ENCODE data around the gene NDUFAF4. TPM values are rescaled to one million over a fixed set of nuclear protein-coding genes. Genes with fewer than 3 reads are reported as not detected.

Gene NDUFAF4
- total and polyA plus RNA-seq, 10 of the 15 experiments (the other 5 are each of a cell fraction or from before 2014, with no cell fraction given), result 26.9 to 188 (median 76.9) TPM

GRCh38 chr6:96909811-96910210 is 12.1 kb upstream of the NDUFAF4 start:
- no peak overlapping the region for H3K4me2 ChIP-seq (ENCODE audit: control insufficient read depth, insufficient read depth)
- H3K27ac ChIP-seq (ENCODE audit: control insufficient read depth, insufficient read depth), result no peak overlapping the region
- H3K79me2 ChIP-seq (ENCODE audit: control insufficient read depth, insufficient read depth, low read length), result no peaks in the 10 kb centered on the region
- 14% methylated on average over 2 of the region's 2 CpGs for WGBS (ENCODE audit: insufficient coverage, insufficient replicate concordance, low lambda C conversion rate, missing lambda C conversion rate)
- peaks cover 0 to 1% of the 10 kb centered on the region in 2 experiments; a peak in 1 of 4 replicates for H3K27me3 ChIP-seq (replicated peaks in 1 of 2; ENCODE audit: control insufficient read depth in 2 of 2, insufficient read depth in 2 of 2, low read length in 1 of 2)
- no peaks in the 10 kb centered on the region for H4K20me1 ChIP-seq (ENCODE audit: control insufficient read depth, insufficient read depth)
- BruUV-seq (replicated peaks), result no TSS peak
- in situ Hi-C loops (cut with MboI), result no loop called here
- no peak for DNase-seq (ENCODE audit: low read depth, low spot score)
- CTCF ChIA-PET, result interaction anchor here (1.0 to 1.6 kb wide), 2 partner anchors 10 to 13 kb away, joined by 3 to 5 read pairs; no protein-coding TSS in a partner anchor
- H3K9ac ChIP-seq (ENCODE audit: control insufficient read depth, insufficient read depth, low read length), result no peak overlapping the region
- POLR2A ChIA-PET, result no interaction called here
- H3K4me3 ChIP-seq, result no peak overlapping the region
- intact Hi-C loops (cut with micrococcal nuclease; ENCODE audit: unreplicated experiment), result no loop called here
- no peak overlapping the region for H2AFZ ChIP-seq (ENCODE audit: control insufficient read depth, low read depth, low read length)
- no peaks in the 10 kb centered on the region for H3K36me3 ChIP-seq (ENCODE audit: control insufficient read depth in 2 of 2, insufficient read depth in 2 of 2, low read length in 1 of 2)
- ATAC-seq, result no peak
- TF ChIP-seq SREBF1 (IDR thresholded peaks at IDR 0.05; ENCODE audit: low read length) (no peak), ZNF24 (IDR thresholded peaks at IDR 0.05) (no peak), FOXM1 (IDR thresholded peaks at IDR 0.05; ENCODE audit: low read depth, low read length) (no peak), ZNF592 (IDR thresholded peaks at IDR 0.05) (no peak), HDAC2 (IDR thresholded peaks at IDR 0.05) (no peak), SKIL (IDR thresholded peaks at IDR 0.05; ENCODE audit: low read depth, poor library complexity, severe bottlenecking) (no peak), EP300 (IDR thresholded peaks at IDR 0.05; ENCODE audit: borderline replicate concordance in 1 of 2, control insufficient read depth in 1 of 2, low read depth in 2 of 2, low read length in 2 of 2) (no peak), ZNF622 (IDR thresholded peaks at IDR 0.05) (no peak)
- RAD21 ChIA-PET (ENCODE audit: unreplicated experiment), result interaction anchor here (1.0 kb wide), 1 partner anchor 12 kb away, joined by 4 read pairs; no protein-coding TSS in a partner anchor
- no peak for FAIRE-seq
- SMC1A ChIA-PET (ENCODE audit: uncharacterized antibody, unreplicated experiment), result interaction anchor here (1.3 to 5.4 kb wide), 2 partner anchors 12 to 150 kb away, joined by 4 to 27 read pairs; no protein-coding TSS in a partner anchor
- H3K9me3 ChIP-seq (replicated peaks; ENCODE audit: control insufficient read depth, insufficient read depth, low read length), result no peaks in the 10 kb centered on the region
- no peaks in the 10 kb centered on the region for H3K4me1 ChIP-seq (ENCODE audit: control insufficient read depth, insufficient read depth, low read length)

Measured in GM12878 (cell line).